Measurements from ENCODE around the gene ARHGAP40. TPM values are rescaled to one million over a fixed set of nuclear protein-coding genes. Genes with fewer than 3 reads are reported as not detected.

ARHGAP40 gene
- total RNA-seq, 4 donors from 2014 or later, result 0.21 to 1.2 TPM; not detected in 2

GRCh38 chr20:38609815-38610214, 8.2 kb downstream of the ARHGAP40 start:
- no peak for DNase-seq
- no peaks in the 10 kb centered on the region for H3K27me3 ChIP-seq
- TF ChIP-seq CTCF (IDR thresholded peaks at IDR 0.05) (no peak), POLR2A (IDR thresholded peaks at IDR 0.05) (no peak)
- H3K36me3 ChIP-seq, result no peaks in the 10 kb centered on the region
- H3K4me1 ChIP-seq, result no peaks in the 10 kb centered on the region
- intact Hi-C loops (cut with DNase I; ENCODE audit: low total_unique reads), result no loop called here
- H3K9me3 ChIP-seq, result no peaks in the 10 kb centered on the region
- no peak overlapping the region for H3K4me3 ChIP-seq
- H3K27ac ChIP-seq, result no peak overlapping the region

GRCh38 chr20:38610521-38610920, 8.9 kb downstream of the ARHGAP40 start:
- no peak for TF ChIP-seq POLR2A (IDR thresholded peaks at IDR 0.05)
- no peak for TF ChIP-seq CTCF (IDR thresholded peaks at IDR 0.05)
- no peak for DNase-seq
- H3K9me3 ChIP-seq, result no peaks in the 10 kb centered on the region
- intact Hi-C loops (cut with DNase I; ENCODE audit: low total_unique reads), result no loop called here
- H3K4me1 ChIP-seq, result no peaks in the 10 kb centered on the region
- no peak overlapping the region for H3K27ac ChIP-seq
- H3K27me3 ChIP-seq, result no peaks in the 10 kb centered on the region
- H3K36me3 ChIP-seq, result no peaks in the 10 kb centered on the region
- no peak overlapping the region for H3K4me3 ChIP-seq

GRCh38 chr20:38612751-38613515, 11.3 kb downstream of the ARHGAP40 start:
- Histone ChIP-seq H3K36me3 (no peaks in the 10 kb centered on the region), H3K27ac (no peak overlapping the region), H3K9me3 (no peaks in the 10 kb centered on the region), H3K27me3 (no peaks in the 10 kb centered on the region), H3K4me3 (no peak overlapping the region), H3K4me1 (no peaks in the 10 kb centered on the region)
- no peak for DNase-seq
- intact Hi-C loops (cut with DNase I; ENCODE audit: low total_unique reads), result no loop called here
- TF ChIP-seq CTCF (IDR thresholded peaks at IDR 0.05), result no peak
- TF ChIP-seq POLR2A (IDR thresholded peaks at IDR 0.05), result no peak

- H3K36me3 ChIP-seq, result no peaks in the 10 kb centered on the region
- no peak overlapping the region for H3K4me3 ChIP-seq
- H3K27me3 ChIP-seq, result no peaks in the 10 kb centered on the region
- H3K4me1 ChIP-seq, result no peaks in the 10 kb centered on the region
- H3K27ac ChIP-seq, result no peak overlapping the region
- TF ChIP-seq CTCF (IDR thresholded peaks at IDR 0.05) (no peak), POLR2A (IDR thresholded peaks at IDR 0.05) (no peak)
- intact Hi-C loops (cut with DNase I; ENCODE audit: low total_unique reads), result no loop called here
- no peaks in the 10 kb centered on the region for H3K9me3 ChIP-seq
- DNase-seq, result no peak
Observed at GRCh38 chr20:38615283-38615682, 13.7 kb downstream of the ARHGAP40 start.

- Histone ChIP-seq H3K27me3 (no peaks in the 10 kb centered on the region), H3K4me1 (no peaks in the 10 kb centered on the region), H3K4me3 (no peak overlapping the region), H3K27ac (no peak overlapping the region), H3K9me3 (no peaks in the 10 kb centered on the region), H3K36me3 (no peaks in the 10 kb centered on the region)
- DNase-seq, result no peak
- intact Hi-C loops (cut with DNase I; ENCODE audit: low total_unique reads), result no loop called here
- no peak for TF ChIP-seq CTCF (IDR thresholded peaks at IDR 0.05)
- TF ChIP-seq POLR2A (IDR thresholded peaks at IDR 0.05), result no peak
Observed at GRCh38 chr20:38616457-38616856, 14.8 kb downstream of the ARHGAP40 start.

Measured in uterus (tissue), 4 donors.